ENCODE measurements around the gene SLC8A1.

The SLC8A1 gene

DNA sequence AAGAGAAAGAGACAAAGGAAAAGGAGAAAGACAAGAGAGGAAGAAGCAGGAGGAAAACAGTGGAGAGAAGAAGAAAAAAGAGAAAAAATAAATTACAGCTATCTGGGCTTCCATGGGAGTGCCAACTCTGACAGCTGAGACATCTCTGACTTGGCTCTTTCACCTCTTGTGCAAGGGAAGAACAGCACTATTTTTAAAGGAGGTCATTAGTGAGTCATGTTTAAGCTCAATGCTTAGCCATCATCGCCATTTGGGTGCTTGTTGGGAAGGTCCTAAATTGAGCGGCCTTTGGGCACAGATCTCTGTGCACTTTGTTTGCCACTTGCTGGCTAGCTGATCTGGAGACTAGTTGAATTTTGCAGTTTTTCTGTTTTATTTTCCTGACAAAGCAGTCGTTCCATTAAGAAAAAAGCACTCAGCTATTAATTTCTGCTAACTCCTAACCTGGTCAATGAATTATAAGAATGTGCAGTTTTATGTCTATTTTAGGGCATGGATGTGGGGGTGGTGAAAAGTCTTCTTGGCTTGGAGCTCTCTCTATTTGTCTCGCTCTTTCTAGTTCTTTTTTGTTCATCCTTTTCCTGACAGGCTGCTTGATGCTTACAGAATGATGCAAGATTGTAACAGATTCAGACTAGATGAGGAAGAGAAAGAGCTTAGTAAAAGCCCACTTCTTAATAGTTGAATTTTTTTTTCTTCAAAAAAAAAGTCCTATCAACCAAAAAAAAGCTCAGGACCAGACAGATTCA is 231.5 kb downstream of the SLC8A1 start:
- DNase-seq = no peak

DNA sequence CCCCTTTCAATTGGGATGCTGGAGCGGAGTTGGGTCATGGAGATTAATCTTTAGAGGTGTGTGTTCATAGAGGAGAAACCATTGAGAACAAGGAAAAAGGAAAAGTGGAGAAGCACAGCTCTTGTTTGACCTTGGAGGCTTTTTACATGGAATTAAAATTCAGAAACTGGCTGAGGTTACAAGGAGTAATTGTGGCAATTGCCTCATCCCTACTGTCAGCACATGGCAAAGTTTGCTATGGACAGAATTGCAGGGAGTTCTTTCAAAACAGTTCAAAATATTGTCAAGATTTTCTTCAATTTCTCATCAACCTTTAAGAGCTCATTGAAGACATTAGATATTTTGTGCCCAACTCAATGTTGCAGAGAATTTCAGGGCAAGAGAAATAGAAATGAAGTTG is 232.7 kb downstream of the SLC8A1 start:
- no peak for DNase-seq

DNA sequence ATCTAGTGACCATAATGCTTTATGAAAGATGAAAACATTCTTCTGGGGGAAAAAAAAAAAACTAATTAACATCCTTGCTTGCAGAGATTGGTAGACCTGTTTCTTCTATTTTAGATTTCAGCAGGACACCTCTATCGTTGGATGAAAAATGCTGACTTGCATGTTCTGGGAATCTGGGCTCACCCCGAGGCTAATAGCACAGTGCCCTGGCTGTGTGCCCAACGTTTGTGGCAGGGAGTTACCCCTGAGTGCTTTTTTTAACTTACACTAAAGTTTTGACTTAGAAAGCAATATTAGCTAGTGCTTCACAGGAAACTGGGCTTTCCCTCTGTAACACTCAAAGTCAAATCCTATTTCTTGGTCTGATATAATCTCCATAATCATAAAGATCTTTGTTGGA is 233.2 kb downstream of the SLC8A1 start:
- no peak for DNase-seq

DNA sequence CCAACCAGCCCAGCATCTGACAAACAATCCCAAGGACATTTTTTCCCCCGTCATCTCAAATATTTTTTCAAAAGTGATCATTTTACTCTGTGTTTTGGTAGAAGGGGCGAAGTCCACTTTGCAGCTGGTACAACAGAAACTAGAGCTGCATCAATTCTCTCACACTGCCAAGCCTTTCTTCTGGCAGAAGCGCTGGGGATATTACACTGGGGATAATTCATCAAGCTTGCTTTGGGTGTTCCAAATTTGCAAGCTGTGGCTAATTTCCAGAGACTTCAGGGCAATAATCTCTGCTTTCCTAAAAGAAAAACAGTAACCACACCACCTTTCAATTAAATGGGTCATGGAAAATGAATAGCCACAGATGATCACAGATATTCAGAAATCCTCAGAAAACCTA is 238.3 kb downstream of the SLC8A1 start:
- DNase-seq = no peak

DNA sequence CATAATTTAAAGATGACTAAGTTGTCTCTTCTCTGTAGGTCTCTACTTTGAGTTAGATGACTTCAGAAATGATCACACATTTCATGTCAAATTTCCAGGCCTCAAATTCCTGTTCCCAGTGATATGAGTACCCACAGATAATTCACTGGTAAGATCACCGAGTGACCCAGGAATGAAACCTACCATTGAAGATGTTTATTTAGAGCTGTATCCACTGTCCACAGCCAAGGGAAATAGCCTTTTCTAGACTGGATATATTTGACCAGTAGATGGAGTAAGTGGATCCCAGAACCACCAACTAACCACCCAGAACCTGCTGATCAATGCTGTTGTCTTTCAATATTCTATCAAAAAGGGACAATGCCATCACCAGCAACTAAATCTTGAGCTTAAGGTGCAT is 238.8 kb downstream of the SLC8A1 start:
- no peak for DNase-seq

DNA sequence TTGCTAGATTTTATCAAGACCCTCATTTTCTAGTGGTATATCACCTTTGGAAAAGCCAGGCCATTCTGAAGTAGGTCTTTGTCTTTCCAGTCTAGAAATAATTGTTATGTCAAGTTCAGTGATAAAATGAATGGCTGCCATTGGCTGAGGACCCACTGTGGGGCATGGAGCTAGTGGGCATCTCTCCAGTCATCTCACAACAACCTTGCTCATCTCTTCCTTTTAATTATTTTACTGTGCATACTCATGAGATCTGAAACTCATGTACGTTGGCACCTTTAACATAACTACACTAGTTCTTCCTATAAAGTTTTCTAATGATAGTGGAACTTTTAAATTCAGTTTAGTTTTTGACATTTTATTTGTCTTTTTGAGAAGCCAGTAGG is 240.9 kb downstream of the SLC8A1 start:
- DNase-seq = no peak

DNA sequence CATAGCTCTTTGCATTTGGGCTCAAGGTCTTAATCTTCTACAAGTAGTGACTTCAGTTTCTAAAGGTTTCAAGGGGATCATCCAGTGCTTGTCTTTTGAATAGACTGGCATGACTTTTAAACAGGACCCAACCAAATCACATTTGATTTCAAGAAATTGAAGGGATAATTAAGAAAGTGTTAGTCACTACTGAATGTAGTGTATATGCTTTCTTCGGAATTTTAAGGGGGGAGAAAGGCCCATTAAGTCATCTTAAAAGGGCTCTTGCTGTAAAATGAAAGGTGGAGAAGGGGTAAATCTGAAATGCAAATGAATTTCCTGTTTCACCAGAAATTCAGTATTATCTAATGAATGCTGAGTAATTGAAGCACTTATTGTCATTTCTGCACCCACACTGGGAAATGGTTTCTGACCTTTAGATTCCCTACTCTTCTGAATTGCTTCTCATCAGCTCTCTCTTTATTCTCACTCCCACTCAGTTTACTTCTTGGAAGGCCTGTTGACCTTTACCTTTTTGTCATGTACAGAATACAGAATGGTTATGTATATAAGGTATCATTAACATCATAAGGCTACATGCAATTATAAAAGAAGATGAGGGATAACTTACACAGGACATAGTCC is 241.4 kb downstream of the SLC8A1 start:
- DNase-seq = no peak

DNA sequence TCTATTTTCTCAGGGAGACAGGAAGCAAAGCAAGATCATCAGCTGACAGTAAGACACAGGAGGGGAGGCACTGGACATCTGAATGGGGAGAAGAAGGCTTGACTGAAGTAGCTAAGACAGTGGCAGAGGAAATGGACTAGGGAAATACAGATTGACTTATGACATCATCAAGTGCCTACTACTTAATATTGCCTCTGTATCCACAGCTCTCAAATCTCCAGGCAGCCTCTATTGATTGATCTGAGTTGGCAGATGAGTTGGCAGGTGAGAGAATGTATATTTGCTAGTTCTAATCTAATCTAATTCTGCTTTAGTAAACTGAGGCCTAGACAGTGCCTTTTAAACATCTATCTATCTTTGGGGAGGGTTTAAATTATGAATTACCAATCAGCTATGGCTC is 242.1 kb downstream of the SLC8A1 start:
- no peak for DNase-seq

DNA sequence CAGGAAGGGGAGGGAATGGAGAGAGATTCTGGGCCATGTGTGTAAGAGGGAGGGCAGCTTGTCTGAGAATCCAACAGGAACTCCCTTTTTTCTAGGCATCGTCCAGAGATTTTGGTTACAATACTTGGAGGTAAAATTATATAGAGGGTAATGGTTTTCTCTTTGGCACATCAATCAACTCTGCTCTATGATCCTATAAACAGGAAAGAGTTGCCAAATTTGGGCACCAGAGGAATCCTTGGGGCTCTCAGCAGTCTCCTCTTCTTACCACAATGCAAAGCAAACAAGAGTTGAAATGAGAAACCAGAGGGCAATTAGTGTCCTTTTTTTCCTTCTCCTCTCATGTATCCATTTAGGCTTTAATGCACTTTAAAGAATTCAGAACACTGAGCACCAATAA is 243.4 kb downstream of the SLC8A1 start:
- no peak for DNase-seq

DNA sequence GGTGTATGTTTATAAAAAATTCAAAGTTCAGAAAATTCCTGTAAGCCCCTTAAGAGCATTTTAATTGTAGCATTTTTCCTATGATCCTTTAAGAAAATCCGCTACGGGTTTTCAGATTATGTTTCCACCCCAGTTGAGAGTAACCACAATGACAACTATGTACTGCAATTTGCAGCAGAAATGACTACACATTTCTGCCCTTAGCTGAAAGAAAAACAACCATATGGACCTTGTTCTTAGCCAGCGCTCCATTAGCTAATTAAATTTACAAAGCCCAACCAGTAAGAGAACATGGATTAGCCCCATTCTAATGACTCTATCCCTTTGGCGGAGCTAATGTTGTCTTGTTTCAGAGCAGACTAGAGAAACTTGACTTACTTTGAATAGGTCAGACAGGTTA is 247.6 kb downstream of the SLC8A1 start:
- DNase-seq = no peak

DNA sequence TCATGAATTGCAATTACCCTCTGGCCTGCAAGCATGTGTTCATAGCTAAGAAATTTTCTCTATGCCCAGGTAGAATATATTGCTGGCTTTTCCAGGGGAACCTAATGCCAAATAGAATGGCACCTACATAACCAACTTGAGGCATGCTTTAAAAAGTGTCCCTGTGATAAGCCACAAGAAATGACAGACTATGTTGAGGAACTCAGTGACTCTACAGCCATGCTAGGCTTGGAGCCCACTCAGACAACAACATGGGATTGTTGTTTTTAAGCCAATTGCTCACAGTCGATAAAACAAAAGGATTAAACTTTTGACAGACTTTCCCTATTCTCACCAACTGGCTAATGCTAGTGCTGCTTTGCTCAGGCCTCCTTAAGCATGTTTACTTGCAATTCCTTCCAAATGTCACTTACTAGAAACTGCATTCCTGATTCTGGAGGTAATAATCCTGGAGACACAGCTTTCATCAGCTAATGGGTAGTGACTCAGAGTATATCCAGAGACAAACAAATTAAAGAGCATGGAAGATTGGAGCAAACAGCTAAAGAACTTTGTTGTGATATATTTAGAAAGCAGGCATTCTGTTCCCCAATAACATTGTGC is 249.0 kb downstream of the SLC8A1 start:
- no peak for DNase-seq

DNA sequence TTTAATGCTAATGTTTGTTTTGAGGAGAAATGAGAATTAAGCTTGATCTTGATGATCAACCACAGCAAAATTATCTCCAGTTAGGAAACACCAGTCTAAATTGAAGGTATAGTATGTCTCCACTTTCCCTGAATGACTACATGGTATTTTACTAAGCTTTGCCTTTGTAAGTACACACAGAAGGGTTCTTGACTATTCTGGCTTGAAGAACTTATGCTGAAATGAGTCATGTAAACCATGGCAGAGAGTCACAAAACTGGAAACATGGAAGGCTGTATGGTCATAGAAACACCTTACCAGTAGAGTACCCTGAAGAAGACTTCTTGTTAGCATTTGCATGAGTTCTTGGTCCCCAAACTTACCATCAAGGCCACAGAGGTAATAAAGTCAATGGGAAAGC is 250.5 kb downstream of the SLC8A1 start:
- no peak for DNase-seq

DNA sequence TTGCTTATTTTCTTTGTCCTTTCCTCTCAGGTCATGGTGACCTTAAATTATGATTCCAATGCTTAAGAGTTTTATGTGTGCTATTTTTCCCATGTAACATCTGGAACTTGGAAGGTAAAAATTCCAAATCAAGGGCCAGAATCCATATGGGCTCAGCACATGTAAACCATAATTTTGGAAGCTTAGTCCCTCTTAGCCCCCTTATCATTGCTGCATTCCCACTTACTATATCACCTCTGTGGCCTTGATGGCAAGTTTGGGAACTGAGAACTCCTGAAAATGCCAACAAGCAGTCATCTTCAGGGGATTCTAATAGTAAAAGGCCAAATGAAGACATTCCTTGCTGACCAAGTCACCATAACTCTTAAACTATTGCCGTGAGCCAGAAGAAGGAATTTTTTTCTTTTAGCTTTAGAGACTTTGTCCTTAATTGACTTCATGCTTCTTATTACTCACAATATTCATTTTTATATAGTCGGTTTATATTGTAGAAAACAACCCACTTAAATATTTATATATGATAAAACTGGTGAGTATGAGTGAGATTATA is 251.4 kb downstream of the SLC8A1 start:
- DNase-seq = no peak

DNA sequence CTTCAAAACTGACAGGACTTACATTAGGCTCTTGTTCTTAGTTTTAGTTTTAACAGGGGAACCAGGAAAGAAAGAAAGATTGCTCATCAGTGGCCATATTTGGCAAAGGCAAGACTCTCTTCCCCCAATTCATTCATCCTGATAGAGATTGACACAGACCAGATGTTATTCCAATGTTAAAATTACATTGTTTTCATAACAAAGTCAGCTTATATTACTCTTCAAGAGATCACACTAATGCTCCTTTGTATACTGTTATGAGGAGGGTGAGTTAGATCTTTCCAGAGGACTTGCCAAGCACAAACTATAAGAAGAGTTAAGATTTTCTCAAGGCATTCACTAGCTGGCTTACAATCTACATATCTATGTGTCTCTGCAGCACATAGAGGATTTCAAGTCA is 252.1 kb downstream of the SLC8A1 start:
- no peak for DNase-seq

DNA sequence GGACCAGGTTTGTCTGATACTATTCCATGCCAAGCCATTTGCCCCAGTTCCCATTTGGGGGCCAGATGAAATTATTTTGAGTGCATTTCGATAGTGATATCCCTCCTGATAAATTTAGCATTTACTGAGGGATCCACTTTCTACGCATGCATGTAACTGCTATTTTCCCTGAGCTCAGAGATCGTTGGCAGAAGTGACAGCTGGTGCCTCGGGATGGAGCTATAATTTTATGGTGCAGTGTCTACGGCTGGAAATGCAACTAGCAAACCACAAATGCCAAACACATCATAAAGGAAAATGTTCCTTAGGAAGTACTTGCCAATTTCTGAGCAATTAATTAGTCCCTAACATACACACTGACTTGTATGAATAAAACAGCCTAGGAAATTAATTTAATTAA is 254.8 kb downstream of the SLC8A1 start:
- no peak for DNase-seq

DNA sequence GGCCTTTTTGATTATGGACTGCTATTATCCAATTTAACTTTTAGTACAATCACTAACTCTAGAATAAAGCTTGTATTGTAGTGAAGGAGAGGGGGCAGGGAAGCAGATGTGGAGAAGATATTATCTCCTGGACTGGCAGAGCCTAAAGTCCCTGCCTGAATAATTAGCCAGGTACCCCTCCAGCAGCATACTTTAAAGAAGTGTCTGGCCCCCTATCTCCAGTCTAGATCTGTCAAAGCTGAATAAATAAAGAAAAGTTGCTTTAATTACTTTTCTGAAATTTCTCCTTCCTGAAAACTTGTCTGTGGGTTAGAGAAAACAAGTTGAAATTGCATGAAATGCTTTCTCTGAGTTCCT is 258.2 kb downstream of the SLC8A1 start:
- no peak for DNase-seq

DNA sequence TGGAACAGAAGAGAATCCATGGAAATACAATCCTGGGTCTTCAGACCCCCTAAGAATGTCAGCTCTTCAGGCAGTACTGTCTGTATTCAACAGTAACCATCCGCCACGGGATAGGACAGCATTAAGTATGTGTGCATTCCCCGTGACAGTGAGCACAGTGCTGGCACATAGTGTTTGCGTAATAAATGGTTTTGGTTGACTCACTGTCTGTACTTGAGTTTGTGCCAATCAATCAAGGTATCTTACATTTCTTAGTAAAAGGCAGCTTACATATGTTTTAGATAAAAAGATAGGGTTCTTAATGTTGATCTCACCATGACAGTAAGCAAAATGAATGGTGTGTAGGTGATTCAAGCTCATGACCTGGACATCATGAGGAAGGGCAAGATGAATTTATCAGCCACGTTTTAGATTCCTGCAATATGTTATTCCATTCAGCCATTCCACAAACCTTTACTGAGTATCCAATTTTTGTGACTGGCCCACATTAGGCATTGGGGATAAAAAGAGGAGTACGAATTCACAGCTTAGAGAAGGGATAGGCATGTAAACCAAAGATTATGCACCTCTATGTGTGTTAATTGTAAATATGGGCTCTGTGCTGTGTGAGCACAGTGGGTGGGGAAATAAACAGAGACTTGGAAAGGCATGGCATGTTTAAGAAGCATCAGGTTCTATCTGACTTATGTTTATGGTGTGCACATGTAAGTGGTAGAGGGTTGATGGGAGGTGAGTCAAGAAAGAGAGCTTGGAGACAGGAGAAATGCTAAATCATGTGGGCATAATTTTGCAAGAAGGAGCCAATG is 258.8 kb downstream of the SLC8A1 start:
- no peak for DNase-seq

DNA sequence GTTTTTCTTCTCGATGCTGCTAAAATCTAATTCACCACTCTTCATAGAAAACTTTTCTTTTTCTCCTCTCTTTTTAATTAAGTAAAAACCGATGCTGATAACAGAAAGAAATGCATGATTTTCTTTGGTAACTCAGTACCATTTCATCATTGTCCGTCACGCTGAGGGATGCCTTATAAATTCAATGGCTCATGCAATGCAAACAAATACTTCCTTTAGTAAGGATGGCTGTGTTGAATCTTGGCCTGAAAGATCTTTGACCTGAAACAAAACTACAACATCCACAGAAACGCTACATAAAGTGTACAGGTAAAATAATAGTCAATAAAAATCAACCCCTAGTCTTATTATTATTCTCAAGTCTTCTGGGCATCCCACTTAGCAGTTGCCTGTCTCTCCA is 261.4 kb downstream of the SLC8A1 start:
- DNase-seq = no peak

DNA sequence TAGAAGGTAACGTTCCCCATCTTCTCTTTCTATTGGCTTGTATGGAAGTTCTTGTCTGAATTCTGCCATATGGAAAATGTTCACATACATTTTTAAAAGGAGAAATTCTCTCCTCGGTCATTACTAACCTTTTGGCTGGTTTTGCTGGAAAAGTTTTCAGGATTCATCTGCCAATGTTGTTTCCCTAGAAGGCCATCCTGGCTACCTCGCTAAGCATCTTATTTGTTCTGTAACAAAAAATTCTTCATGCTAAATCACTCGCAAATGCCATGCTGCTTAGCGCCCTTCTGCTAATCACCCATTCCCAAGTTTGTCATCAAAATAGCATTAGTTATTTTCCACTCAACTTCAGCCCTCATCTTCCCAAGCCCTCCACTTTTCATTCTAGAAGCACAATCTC is 262.0 kb downstream of the SLC8A1 start:
- no peak for DNase-seq

DNA sequence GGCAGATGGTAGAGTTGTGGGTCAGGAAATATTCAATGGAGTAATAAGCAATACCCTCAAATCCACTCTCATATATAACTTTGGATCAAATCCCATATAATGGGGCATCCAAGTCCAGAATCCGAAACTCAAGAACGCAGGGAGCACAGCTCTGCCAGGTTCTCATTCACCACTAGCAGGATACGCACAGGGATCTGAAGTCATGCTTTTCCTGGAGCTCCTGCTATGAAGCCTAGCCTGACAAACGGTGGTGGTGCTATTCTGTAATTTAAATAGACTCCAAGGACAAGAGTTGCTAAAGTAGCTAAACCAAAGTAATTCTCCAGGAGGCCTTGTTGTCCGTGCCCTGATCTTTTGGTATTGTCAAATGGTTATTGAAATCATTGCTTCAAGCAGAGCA is 264.8 kb downstream of the SLC8A1 start:
- DNase-seq = no peak

DNA sequence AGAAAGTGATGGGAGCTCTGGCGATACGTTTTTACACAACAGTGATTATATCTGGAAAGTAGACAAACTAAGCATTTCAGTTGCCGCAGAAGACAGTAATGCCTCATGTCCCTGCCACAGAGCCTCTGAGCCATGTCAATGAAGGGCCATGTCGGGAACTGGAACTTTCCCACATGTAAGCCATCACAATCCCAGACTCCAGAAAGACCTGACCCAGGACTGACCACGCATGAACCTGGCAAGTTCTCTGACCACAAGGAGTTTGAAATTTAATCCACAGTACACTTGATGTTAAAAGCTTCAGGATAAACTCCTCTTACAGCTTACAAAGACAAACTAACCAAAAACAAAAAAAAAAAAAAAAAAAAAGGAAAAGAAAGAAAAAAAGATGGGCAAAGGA is 267.3 kb downstream of the SLC8A1 start:
- DNase-seq = no peak

DNA sequence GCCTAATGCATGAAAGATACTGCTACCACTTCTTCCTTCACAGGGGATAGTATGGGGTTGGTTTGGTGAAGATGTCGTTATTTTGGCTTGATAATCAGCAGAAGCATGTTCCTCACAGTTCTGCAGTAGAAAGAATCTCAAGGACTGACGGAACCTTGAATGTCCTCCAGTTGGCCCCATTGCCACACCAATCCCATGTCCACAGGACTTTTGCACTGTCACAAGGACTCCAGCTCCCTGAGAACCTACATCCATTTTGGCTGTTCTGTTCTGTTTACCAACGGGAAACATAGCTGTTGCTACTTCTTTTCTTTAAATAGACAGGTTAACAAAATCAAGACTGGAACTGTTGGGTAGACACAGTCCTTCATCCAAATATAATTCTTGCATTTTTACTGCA is 270.0 kb downstream of the SLC8A1 start:
- no peak for DNase-seq

DNA sequence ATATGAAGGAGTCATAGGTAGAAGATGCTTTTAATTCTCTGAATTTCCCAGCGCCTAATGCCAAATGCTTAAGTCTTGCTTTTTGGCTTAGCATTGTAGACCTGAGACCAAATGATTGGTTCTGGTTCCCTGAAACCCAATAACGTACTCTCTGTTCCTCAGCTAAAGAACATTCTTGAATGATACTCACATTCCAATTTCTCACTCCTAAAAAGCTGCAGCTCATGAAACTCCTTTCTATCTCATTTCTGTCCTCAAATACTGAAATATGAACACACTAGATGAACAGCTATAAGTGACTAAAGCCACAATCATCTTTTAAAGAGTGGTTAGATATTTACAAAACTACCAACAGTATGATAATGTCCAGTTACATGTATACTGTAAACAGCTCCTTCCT is 272.1 kb downstream of the SLC8A1 start:
- no peak for DNase-seq

DNA sequence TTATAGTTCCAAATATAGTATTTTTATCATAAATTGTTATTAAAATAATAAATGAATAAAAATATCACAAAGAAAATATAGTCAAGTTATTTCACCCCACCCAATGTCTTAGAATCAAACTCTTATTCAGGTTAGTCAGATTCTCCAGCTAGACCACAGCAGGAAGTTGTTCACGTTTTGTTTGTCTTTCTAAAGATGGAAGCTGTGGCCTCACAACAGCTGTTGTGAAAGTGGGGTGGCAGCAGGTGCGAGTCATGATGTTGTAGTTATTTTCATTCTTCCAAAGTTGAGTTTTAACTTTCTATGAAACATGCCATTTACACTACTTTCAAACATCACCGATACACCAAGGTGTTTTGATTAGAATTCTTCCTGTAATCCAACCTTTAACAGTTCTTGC is 272.9 kb downstream of the SLC8A1 start:
- no peak for DNase-seq

All from CD4-positive, alpha-beta T cell treated with Interleukin-15 for 1 hour (primary cell).